PFSK-1 (cell line): Measurements from ENCODE around the gene SLC24A4.

Experiments
- FOXP2 ChIP-seq: optimal IDR thresholded peaks from 2 replicates; pipeline ENCODE3; 2011; ENCODE audit warnings: borderline replicate concordance, control low read depth, inconsistent platforms; ENCODE audit not compliant: insufficient read depth; ENCODE audit errors: extremely low read length, extremely low read depth
- POLR2AphosphoS5 ChIP-seq: IDR thresholded peaks from 2 replicates; pipeline ENCODE4 v1.6.1; 2012; ENCODE audit warnings: low read depth, mild to moderate bottlenecking, control low read depth, low read length, moderate library complexity
- SIN3A ChIP-seq: IDR thresholded peaks from 2 replicates; pipeline ENCODE4 v1.6.1; 2012; ENCODE audit warnings: mild to moderate bottlenecking, low read length, moderate library complexity, borderline replicate concordance; ENCODE audit not compliant: insufficient read depth
- TAF1 ChIP-seq: IDR thresholded peaks from 2 replicates; pipeline ENCODE4 v1.6.1; 2012; ENCODE audit warnings: low read length, control low read depth, borderline replicate concordance; ENCODE audit not compliant: insufficient read depth
- TF ChIP-seq, protein P1 (sequence below), 2 experiments: IDR thresholded peaks; 2 replicates each; pipeline versions ENCODE4 v1.6.1 to v1.8.0; 2011 to 2012; ENCODE audit warnings: low read depth in 2 of 2, low read length in 2 of 2, control low read depth in 1 of 2, inconsistent platforms in 1 of 2, mild to moderate bottlenecking in 1 of 2, moderate library complexity in 1 of 2; ENCODE audit not compliant: insufficient read depth in 1 of 2

DNA sequence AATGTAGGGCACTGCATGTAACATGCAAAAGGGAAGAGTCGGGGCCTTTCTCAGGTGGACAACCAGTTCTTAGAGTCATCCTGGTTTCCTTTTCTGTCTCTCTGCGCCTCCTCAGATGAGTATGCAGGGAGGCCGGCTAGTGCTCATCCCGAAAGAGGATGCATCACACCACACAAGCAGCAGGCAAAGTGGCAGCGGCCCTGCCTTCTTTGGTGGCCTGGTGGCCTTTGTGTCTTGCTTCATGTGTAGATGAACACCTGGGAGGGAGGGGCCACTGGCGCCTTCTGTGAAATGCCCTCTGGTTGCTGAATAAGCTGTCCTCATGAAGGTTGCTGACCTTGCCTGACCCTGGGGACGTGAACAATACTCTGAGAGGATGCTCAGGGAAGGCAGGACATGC is 18.0 kb downstream of the SLC24A4 start:
- TF ChIP-seq TAF1 (no peak), POLR2AphosphoS5 (no peak), SIN3A (no peak), FOXP2 (no peak)
- TF ChIP-seq, protein P1, sequence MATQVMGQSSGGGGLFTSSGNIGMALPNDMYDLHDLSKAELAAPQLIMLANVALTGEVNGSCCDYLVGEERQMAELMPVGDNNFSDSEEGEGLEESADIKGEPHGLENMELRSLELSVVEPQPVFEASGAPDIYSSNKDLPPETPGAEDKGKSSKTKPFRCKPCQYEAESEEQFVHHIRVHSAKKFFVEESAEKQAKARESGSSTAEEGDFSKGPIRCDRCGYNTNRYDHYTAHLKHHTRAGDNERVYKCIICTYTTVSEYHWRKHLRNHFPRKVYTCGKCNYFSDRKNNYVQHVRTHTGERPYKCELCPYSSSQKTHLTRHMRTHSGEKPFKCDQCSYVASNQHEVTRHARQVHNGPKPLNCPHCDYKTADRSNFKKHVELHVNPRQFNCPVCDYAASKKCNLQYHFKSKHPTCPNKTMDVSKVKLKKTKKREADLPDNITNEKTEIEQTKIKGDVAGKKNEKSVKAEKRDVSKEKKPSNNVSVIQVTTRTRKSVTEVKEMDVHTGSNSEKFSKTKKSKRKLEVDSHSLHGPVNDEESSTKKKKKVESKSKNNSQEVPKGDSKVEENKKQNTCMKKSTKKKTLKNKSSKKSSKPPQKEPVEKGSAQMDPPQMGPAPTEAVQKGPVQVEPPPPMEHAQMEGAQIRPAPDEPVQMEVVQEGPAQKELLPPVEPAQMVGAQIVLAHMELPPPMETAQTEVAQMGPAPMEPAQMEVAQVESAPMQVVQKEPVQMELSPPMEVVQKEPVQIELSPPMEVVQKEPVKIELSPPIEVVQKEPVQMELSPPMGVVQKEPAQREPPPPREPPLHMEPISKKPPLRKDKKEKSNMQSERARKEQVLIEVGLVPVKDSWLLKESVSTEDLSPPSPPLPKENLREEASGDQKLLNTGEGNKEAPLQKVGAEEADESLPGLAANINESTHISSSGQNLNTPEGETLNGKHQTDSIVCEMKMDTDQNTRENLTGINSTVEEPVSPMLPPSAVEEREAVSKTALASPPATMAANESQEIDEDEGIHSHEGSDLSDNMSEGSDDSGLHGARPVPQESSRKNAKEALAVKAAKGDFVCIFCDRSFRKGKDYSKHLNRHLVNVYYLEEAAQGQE (IDR thresholded peaks at IDR 0.05; ENCODE audit: insufficient read depth in 1 of 2, low read depth in 2 of 2, low read length in 2 of 2) = no peak
